H1 (cell line): ENCODE results near the gene CCNB3. TPM values are rescaled to one million over a fixed set of nuclear protein-coding genes. Genes with fewer than 3 reads are reported as not detected.

Experiments used
- CREB1 ChIP-seq: IDR thresholded peaks from 2 replicates; pipeline ENCODE4 v1.6.1; 2012; ENCODE audit warnings: inconsistent platforms
- RFX5 ChIP-seq: IDR thresholded peaks from 2 replicates; pipeline ENCODE4 v1.6.1; 2011; ENCODE audit warnings: low read depth, low read length, improper control_type of control experiment, borderline replicate concordance
- polyA plus RNA-seq, 7 experiments: library from polyadenylated mRNA; depleted of rRNA in 3 of 7; stranded (reverse) in 5 of 7; unstranded in 2 of 7; fragments of >200 nt in 5 of 7; fragments of 200-250 nt in 2 of 7; gene quantifications; 1 replicate in 5 of 7; 2 replicates in 1 of 7; 4 replicates in 1 of 7; pipeline versions ENCODE4 v1.2.1 to v1.2.3, GENCODE V29; 2011 to 2013; ENCODE audit warnings: missing spikeins in 2 of 7, mixed read lengths in 2 of 7
- total RNA-seq: library from RNA; stranded (reverse); fragmentation: NEBNext Ultra II Directional; extraction: Animal tissue kit (Norgen Biotek cat#: 25700); gene quantifications from 2 replicates; pipeline ENCODE4 v1.2.1, GENCODE V29; 2021
- TF ChIP-seq, protein P1 (sequence below): fragments of 300-600 bp; sonication (generic); IDR thresholded peaks from 2 replicates; pipeline ENCODE4 v1.7.1; 2012; ENCODE audit warnings: low read length, moderate library complexity, mild to moderate bottlenecking, inconsistent platforms; ENCODE audit not compliant: insufficient replicate concordance

The CCNB3 gene
- total and polyA plus RNA-seq, 2 of the 8 experiments (the other 6 are each of a cell fraction or from before 2014, with no cell fraction given) = 0.09 to 0.30 TPM

GRCh38 chrX:50198348-50198747, 6.2 kb upstream of the CCNB3 start (continued):
- TF ChIP-seq, protein P1, sequence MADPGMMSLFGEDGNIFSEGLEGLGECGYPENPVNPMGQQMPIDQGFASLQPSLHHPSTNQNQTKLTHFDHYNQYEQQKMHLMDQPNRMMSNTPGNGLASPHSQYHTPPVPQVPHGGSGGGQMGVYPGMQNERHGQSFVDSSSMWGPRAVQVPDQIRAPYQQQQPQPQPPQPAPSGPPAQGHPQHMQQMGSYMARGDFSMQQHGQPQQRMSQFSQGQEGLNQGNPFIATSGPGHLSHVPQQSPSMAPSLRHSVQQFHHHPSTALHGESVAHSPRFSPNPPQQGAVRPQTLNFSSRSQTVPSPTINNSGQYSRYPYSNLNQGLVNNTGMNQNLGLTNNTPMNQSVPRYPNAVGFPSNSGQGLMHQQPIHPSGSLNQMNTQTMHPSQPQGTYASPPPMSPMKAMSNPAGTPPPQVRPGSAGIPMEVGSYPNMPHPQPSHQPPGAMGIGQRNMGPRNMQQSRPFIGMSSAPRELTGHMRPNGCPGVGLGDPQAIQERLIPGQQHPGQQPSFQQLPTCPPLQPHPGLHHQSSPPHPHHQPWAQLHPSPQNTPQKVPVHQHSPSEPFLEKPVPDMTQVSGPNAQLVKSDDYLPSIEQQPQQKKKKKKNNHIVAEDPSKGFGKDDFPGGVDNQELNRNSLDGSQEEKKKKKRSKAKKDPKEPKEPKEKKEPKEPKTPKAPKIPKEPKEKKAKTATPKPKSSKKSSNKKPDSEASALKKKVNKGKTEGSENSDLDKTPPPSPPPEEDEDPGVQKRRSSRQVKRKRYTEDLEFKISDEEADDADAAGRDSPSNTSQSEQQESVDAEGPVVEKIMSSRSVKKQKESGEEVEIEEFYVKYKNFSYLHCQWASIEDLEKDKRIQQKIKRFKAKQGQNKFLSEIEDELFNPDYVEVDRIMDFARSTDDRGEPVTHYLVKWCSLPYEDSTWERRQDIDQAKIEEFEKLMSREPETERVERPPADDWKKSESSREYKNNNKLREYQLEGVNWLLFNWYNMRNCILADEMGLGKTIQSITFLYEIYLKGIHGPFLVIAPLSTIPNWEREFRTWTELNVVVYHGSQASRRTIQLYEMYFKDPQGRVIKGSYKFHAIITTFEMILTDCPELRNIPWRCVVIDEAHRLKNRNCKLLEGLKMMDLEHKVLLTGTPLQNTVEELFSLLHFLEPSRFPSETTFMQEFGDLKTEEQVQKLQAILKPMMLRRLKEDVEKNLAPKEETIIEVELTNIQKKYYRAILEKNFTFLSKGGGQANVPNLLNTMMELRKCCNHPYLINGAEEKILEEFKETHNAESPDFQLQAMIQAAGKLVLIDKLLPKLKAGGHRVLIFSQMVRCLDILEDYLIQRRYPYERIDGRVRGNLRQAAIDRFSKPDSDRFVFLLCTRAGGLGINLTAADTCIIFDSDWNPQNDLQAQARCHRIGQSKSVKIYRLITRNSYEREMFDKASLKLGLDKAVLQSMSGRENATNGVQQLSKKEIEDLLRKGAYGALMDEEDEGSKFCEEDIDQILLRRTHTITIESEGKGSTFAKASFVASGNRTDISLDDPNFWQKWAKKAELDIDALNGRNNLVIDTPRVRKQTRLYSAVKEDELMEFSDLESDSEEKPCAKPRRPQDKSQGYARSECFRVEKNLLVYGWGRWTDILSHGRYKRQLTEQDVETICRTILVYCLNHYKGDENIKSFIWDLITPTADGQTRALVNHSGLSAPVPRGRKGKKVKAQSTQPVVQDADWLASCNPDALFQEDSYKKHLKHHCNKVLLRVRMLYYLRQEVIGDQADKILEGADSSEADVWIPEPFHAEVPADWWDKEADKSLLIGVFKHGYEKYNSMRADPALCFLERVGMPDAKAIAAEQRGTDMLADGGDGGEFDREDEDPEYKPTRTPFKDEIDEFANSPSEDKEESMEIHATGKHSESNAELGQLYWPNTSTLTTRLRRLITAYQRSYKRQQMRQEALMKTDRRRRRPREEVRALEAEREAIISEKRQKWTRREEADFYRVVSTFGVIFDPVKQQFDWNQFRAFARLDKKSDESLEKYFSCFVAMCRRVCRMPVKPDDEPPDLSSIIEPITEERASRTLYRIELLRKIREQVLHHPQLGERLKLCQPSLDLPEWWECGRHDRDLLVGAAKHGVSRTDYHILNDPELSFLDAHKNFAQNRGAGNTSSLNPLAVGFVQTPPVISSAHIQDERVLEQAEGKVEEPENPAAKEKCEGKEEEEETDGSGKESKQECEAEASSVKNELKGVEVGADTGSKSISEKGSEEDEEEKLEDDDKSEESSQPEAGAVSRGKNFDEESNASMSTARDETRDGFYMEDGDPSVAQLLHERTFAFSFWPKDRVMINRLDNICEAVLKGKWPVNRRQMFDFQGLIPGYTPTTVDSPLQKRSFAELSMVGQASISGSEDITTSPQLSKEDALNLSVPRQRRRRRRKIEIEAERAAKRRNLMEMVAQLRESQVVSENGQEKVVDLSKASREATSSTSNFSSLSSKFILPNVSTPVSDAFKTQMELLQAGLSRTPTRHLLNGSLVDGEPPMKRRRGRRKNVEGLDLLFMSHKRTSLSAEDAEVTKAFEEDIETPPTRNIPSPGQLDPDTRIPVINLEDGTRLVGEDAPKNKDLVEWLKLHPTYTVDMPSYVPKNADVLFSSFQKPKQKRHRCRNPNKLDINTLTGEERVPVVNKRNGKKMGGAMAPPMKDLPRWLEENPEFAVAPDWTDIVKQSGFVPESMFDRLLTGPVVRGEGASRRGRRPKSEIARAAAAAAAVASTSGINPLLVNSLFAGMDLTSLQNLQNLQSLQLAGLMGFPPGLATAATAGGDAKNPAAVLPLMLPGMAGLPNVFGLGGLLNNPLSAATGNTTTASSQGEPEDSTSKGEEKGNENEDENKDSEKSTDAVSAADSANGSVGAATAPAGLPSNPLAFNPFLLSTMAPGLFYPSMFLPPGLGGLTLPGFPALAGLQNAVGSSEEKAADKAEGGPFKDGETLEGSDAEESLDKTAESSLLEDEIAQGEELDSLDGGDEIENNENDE = no peak
- no peak for TF ChIP-seq RFX5
- no peak for TF ChIP-seq CREB1
